BLaER1 (cell line): ENCODE data around the gene FITM1.

ENCODE experiments used
- H3K27ac ChIP-seq: shearing (Covaris generic); formaldehyde crosslinking; 2 replicates; pipeline ENCODE4 v1.8.1; 2022
- H3K27me3 ChIP-seq: shearing (Covaris generic); formaldehyde crosslinking; 2 replicates; pipeline ENCODE4 v1.8.1; 2022
- H3K36me3 ChIP-seq: shearing (Covaris generic); formaldehyde crosslinking; 2 replicates; pipeline ENCODE4 v1.8.1; 2022
- H3K4me1 ChIP-seq: shearing (Covaris generic); formaldehyde crosslinking; 2 replicates; pipeline ENCODE4 v1.8.1; 2022
- H3K4me2 ChIP-seq: shearing (Covaris generic); formaldehyde crosslinking; 2 replicates; pipeline ENCODE4 v1.8.1; 2022
- H3K4me3 ChIP-seq: shearing (Covaris generic); formaldehyde crosslinking; 2 replicates; pipeline ENCODE4 v1.8.1; 2022
- H3K9ac ChIP-seq: shearing (Covaris generic); formaldehyde crosslinking; 2 replicates; pipeline ENCODE4 v1.8.1; 2022
- H3K9me3 ChIP-seq: shearing (Covaris generic); formaldehyde crosslinking; 2 replicates; pipeline ENCODE4 v1.8.1; 2022
- H4K20me1 ChIP-seq: shearing (Covaris generic); formaldehyde crosslinking; 2 replicates; pipeline ENCODE4 v1.8.1; 2022
- Cebpa-rat ChIP-seq: shearing (Covaris generic); IDR thresholded peaks from 2 replicates; pipeline ENCODE4 v1.8.1; 2022

The FITM1 gene

GRCh38 chr14:24116128-24116814, 14.2 kb upstream of the FITM1 start:
- H3K4me2 ChIP-seq, result peak overlapping the region; percentile 93
- no peaks in the 10 kb centered on the region for H3K9me3 ChIP-seq
- peak overlapping the region; percentile 75 for H3K4me3 ChIP-seq
- no peak for TF ChIP-seq Cebpa-rat
- H3K27me3 ChIP-seq, result no peaks in the 10 kb centered on the region
- H3K36me3 ChIP-seq, result peaks cover 52% of the 10 kb centered on the region
- H3K9ac ChIP-seq, result peak overlapping the region; percentile 87
- H4K20me1 ChIP-seq, result no peaks in the 10 kb centered on the region
- no peak overlapping the region for H3K27ac ChIP-seq
- H3K4me1 ChIP-seq, result peaks cover 19% of the 10 kb centered on the region

GRCh38 chr14:24117179-24117578, 13.3 kb upstream of the FITM1 start:
- no peaks in the 10 kb centered on the region for H3K27me3 ChIP-seq
- 0 out of 2 replicates have a peak overlapping the region, but pooled peaks have one; percentile 13 for H3K9ac ChIP-seq
- no peak overlapping the region for H3K27ac ChIP-seq
- peaks cover 19% of the 10 kb centered on the region for H3K4me1 ChIP-seq
- no peak overlapping the region; the same call in 1 of the 2 replicates for H3K4me2 ChIP-seq
- no peak for TF ChIP-seq Cebpa-rat
- H3K4me3 ChIP-seq, result no peak overlapping the region
- H4K20me1 ChIP-seq, result no peaks in the 10 kb centered on the region
- peaks cover 61% of the 10 kb centered on the region for H3K36me3 ChIP-seq
- H3K9me3 ChIP-seq, result no peaks in the 10 kb centered on the region

GRCh38 chr14:24119691-24120090, 10.8 kb upstream of the FITM1 start:
- no peaks in the 10 kb centered on the region for H4K20me1 ChIP-seq
- H3K9me3 ChIP-seq, result no peaks in the 10 kb centered on the region
- no peaks in the 10 kb centered on the region for H3K27me3 ChIP-seq
- no peak overlapping the region for H3K9ac ChIP-seq
- no peak for TF ChIP-seq Cebpa-rat
- H3K4me2 ChIP-seq, result no peak overlapping the region
- H3K36me3 ChIP-seq, result peaks cover 86% of the 10 kb centered on the region
- peaks cover 15% of the 10 kb centered on the region for H3K4me1 ChIP-seq
- no peak overlapping the region for H3K27ac ChIP-seq
- no peak overlapping the region for H3K4me3 ChIP-seq

- Histone ChIP-seq H3K27me3 (no peaks in the 10 kb centered on the region), H3K9me3 (no peaks in the 10 kb centered on the region), H3K27ac (no peak overlapping the region), H3K36me3 (peaks cover 88% of the 10 kb centered on the region), H3K9ac (no peak overlapping the region), H4K20me1 (no peaks in the 10 kb centered on the region), H3K4me3 (no peak overlapping the region), H3K4me2 (no peak overlapping the region), H3K4me1 (peaks cover 15% of the 10 kb centered on the region)
- TF ChIP-seq Cebpa-rat, result no peak
These were observed 9.2 kb upstream of the FITM1 start for GRCh38 chr14:24121210-24121609.

GRCh38 chr14:24122416-24122815, 8.0 kb upstream of the FITM1 start:
- H4K20me1 ChIP-seq, result no peaks in the 10 kb centered on the region
- no peak overlapping the region for H3K4me2 ChIP-seq
- TF ChIP-seq Cebpa-rat, result no peak
- peaks cover 20% of the 10 kb centered on the region for H3K4me1 ChIP-seq
- H3K9ac ChIP-seq, result no peak overlapping the region
- no peak overlapping the region for H3K27ac ChIP-seq
- no peaks in the 10 kb centered on the region for H3K27me3 ChIP-seq
- H3K4me3 ChIP-seq, result no peak overlapping the region
- peaks cover 76% of the 10 kb centered on the region for H3K36me3 ChIP-seq
- H3K9me3 ChIP-seq, result no peaks in the 10 kb centered on the region

GRCh38 chr14:24122898-24123297, 7.6 kb upstream of the FITM1 start:
- no peaks in the 10 kb centered on the region for H3K27me3 ChIP-seq
- H3K27ac ChIP-seq, result no peak overlapping the region

GRCh38 chr14:24123424-24124417, 6.7 kb upstream of the FITM1 start:
- no peak overlapping the region for H3K4me2 ChIP-seq
- H3K27ac ChIP-seq, result no peak overlapping the region
- peaks cover 31% of the 10 kb centered on the region for H3K4me1 ChIP-seq
- no peak overlapping the region for H3K9ac ChIP-seq
- no peaks in the 10 kb centered on the region for H3K9me3 ChIP-seq
- no peaks in the 10 kb centered on the region for H3K27me3 ChIP-seq
- TF ChIP-seq Cebpa-rat, result no peak
- no peaks in the 10 kb centered on the region for H4K20me1 ChIP-seq
- H3K36me3 ChIP-seq, result peaks cover 63% of the 10 kb centered on the region
- H3K4me3 ChIP-seq, result no peak overlapping the region

More at GRCh38 chr14:24122898-24123297, 7.6 kb upstream of the FITM1 start:
- H3K4me2 ChIP-seq, result no peak overlapping the region
- H4K20me1 ChIP-seq, result no peaks in the 10 kb centered on the region
- no peak overlapping the region for H3K4me3 ChIP-seq
- TF ChIP-seq Cebpa-rat, result no peak
- H3K9ac ChIP-seq, result no peak overlapping the region
- H3K9me3 ChIP-seq, result no peaks in the 10 kb centered on the region
- peaks cover 25% of the 10 kb centered on the region for H3K4me1 ChIP-seq
- H3K36me3 ChIP-seq, result peaks cover 71% of the 10 kb centered on the region

- Histone ChIP-seq H3K4me2 (peak overlapping the region; percentile 41), H4K20me1 (no peaks in the 10 kb centered on the region)
- no peak for TF ChIP-seq Cebpa-rat
These were observed 3.5 kb upstream of the FITM1 start for GRCh38 chr14:24126939-24127338.

GRCh38 chr14:24127673-24128072, 2.8 kb upstream of the FITM1 start:
- Histone ChIP-seq H3K4me2 (peak overlapping the region; percentile 41), H3K4me1 (peaks cover 47% of the 10 kb centered on the region), H3K27me3 (no peaks in the 10 kb centered on the region), H3K9me3 (no peaks in the 10 kb centered on the region), H3K9ac (no peak overlapping the region), H3K4me3 (no peak overlapping the region), H4K20me1 (no peaks in the 10 kb centered on the region), H3K27ac (no peak overlapping the region), H3K36me3 (peaks cover 23% of the 10 kb centered on the region)
- TF ChIP-seq Cebpa-rat, result no peak

More at GRCh38 chr14:24126939-24127338, 3.5 kb upstream of the FITM1 start:
- Histone ChIP-seq H3K9me3 (no peaks in the 10 kb centered on the region), H3K4me1 (peaks cover 42% of the 10 kb centered on the region), H3K9ac (no peak overlapping the region), H3K27ac (no peak overlapping the region), H3K36me3 (peaks cover 31% of the 10 kb centered on the region), H3K4me3 (no peak overlapping the region), H3K27me3 (no peaks in the 10 kb centered on the region)
